GM18951 (cell line): ENCODE data around the gene CHMP4B.

Source experiments
- POLR2A ChIP-seq: IDR thresholded peaks from 4 replicates; pipeline ENCODE4 v1.6.1; 2011; ENCODE audit warnings: mild to moderate bottlenecking; ENCODE audit not compliant: insufficient read length, insufficient read depth; ENCODE audit errors: extremely low read depth
- in situ Hi-C: fragments of 300-500 bp; cut with MboI; formaldehyde crosslinking; loops from one replicate; pipeline ENCODE4 v1.12.0; 2022; ENCODE audit warnings: low sequenced_read_pairs, mixed read lengths, inconsistent platforms; ENCODE audit not compliant: unreplicated experiment

Gene CHMP4B

DNA sequence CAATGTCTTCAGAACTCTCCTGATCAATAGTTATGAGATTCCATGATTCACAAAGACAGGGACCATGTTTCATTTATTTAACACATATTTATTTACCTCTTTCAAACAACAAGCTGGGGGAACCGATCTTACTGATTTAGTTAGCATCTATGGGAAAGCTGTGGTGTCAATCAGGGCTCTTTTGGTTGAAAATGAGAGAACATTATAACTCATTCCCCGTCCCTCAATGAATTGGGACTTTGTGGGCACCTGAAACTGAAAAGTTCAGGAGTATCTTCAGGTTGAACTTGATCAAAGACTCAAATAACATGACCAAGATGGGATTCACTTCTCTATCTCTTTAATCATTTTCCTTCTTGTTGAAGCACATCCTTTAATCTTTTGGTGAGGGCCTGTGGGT is 67.4 kb downstream of the CHMP4B start:
- no peak for TF ChIP-seq POLR2A
- in situ Hi-C loops, result no loop called here

DNA sequence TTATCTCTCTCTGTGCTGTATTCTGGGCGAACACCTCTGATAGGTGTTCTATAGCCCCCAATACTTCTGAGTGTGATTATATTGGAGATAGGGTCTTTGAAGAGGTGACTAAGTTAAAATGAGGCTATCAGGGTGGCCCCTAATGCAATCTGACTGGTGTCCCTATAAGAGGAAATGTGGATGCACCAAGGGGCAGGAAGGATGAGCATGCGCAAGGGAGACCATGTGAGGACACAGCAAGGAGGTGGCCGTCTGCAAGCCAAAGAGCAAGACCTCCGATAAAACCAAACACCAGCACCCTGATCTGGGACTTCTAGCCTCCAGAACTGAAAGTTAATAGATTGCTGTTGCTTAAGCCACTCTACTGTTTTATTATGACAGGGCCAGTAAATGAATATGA is 69.2 kb downstream of the CHMP4B start:
- no peak for TF ChIP-seq POLR2A
- in situ Hi-C loops, result no loop called here

DNA sequence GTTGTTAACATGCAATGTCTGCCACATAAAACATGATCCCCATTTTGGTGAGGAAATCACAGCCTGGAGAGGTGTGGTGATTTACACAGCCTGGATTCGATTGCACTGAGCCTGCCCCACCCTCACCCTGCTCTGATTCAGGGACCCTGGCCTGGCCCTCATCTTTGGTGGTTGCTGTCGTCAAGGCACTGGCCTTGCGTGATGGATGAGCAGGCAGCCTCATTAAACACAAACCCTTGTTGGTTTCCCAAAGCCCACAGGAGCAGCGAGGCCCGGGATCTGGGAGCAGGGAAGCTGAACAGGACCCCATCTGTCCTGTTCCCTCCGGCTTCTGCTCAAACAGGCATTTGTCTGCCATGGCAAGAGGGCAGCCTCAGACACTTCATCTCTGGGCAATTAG is 70.8 kb downstream of the CHMP4B start:
- in situ Hi-C loops, result no loop called here
- TF ChIP-seq POLR2A, result no peak

DNA sequence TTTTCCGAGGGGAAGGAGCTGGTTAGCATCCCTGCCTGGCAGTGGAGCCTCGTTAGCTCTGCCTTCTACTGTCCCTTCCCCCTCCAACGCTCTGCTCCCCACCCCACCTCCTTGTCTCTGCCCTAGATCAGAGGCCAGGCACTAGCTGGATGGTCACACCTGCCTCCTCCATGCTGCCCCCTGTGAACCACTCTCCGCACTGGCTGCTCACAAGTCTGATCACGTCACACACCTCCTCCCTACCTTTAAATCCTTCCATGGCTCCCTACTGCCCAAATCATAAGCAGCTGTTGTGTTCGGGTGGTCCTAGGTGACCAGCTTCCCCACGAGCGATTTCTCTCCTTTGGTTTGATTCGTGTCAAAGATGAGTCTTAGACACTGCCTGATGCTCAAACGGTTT is 71.3 kb downstream of the CHMP4B start:
- in situ Hi-C loops, result no loop called here
- TF ChIP-seq POLR2A, result no peak

DNA sequence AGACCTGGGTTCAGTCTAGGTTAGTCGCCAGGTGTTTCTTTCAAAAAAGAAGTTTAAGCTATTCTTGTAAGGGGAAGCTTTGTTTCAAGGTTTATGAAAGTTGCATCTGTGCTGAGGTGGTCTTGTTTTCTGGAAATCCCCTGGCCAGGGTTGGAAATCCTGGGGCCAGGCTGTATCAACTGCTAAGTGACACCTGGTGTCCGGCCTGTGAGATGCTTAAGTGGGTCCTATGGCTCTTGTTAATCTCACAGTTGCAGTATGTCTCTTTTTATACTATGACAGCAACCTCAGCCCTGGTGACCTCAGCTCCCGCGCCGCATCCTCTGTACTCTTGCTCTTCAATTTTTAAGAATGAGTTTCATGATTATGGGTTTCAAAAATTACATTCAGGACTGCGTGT is 72.0 kb downstream of the CHMP4B start:
- in situ Hi-C loops, result no loop called here
- TF ChIP-seq POLR2A, result no peak

DNA sequence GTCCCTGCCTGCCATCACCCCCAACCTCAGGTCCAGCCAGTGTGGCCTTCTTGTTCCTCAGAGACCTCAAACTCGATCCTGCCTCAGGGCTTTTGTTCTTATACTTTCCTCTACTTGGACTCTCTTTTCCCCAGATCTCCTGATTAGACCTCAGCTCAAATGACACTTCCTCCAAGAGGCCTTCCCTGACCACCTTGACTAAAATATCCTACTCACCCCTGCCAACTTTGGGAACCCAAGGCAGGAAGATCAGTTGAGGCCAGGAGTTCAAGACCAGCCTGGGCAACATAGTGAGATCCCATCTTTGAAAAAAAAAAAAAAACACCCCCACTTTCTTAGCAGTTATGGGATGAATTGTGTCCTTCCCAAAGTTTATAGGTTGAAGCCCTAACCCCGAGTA is 73.5 kb downstream of the CHMP4B start:
- in situ Hi-C loops, result no loop called here
- no peak for TF ChIP-seq POLR2A

DNA sequence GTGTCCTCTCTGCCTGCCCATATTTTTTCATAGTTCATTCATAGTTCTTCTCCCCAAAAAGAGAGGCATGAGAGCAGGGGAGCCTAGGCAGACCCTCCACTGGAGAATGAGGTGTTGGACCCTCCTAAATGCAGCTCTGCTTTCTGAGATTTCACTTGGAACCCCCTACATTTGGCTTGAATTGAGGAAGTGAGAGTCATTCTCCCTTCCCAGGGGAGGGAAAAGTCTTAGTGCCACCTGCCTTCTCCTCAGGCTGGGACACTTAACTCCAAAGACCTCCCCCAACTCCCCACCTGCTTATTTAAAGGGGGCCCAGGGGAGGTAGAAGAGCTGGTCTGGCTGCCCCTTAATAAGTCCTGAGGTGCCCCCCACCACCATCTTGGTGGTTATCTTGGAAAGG is 78.2 kb downstream of the CHMP4B start:
- no peak for TF ChIP-seq POLR2A
- in situ Hi-C loops, result no loop called here

DNA sequence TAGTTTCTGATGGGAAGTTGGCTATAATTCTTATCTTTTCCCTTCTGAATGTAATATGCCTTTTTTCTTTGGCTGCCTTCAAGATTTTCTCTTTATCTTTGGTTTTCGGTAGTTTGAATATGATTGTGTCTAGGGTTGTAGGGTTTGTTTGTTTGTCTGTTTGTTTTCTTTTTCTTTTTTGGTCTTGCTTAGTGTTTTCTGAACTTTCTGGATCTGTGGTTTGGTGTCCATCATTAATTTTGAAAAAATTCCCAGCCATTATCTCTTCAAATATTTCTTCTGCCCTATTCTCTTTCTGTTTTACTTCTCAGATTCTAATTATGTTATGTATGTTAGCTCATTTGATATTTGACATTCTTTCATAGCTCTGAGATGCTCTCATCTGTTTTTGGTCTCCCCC is 79.4 kb downstream of the CHMP4B start:
- in situ Hi-C loops, result no loop called here
- no peak for TF ChIP-seq POLR2A

DNA sequence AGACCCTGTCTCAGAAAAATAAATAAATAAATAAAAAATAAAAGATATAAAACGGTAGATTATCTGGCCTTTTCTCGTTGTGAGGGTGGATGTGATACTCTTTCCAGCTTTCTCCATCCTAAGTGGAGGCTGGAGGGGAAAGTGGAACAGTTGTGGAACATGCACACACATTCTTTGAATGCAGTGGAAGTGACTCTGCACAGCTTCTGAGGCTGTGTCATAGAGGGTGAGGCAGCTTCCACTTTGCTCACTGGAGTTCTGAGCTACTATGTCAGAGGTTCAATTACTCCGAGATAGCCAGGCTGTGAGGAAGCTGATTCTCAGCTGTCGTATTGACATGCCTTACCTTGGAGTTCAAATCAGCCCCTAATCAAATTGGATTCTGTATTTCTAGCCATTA is 82.2 kb downstream of the CHMP4B start:
- in situ Hi-C loops, result no loop called here
- TF ChIP-seq POLR2A, result no peak

DNA sequence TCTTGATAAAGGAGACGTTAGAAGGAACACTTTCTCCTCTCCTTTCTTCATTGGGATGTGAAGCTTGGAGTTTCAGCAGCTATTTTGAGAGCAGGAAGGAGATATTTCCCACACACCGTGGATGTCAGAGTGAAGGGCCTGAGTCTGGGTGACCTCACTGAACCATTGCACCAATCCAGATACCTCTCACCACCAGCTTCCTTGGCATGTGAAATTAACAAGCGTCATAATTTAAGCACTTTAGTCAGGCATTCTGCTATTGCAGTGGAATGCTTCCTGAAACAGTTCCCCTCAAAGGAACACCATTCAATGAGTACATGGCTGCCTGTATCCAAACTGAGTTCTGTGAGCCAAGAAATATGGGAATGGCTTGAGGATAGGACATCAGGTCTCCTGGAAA is 83.7 kb downstream of the CHMP4B start:
- in situ Hi-C loops, result no loop called here
- TF ChIP-seq POLR2A, result no peak

DNA sequence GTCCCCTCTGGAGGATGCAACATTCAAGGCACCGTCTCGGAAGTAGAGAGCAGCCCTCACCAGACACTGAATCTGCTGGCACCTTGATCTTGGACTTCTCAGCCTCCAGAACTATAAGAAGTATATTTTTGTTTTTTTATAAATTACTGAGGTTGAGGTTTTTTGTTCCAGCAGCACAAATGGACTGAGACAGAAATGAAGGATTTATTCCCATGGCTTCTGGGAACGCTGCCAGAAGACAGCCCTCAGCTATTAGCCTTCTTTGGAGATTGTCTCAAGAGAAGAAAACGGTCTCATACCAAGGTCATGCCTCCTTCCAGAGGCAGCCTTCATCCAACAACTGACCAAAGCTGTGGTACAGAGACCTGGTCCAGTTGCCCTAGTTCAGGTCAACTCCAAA is 85.4 kb downstream of the CHMP4B start:
- no peak for TF ChIP-seq POLR2A
- in situ Hi-C loops, result no loop called here

DNA sequence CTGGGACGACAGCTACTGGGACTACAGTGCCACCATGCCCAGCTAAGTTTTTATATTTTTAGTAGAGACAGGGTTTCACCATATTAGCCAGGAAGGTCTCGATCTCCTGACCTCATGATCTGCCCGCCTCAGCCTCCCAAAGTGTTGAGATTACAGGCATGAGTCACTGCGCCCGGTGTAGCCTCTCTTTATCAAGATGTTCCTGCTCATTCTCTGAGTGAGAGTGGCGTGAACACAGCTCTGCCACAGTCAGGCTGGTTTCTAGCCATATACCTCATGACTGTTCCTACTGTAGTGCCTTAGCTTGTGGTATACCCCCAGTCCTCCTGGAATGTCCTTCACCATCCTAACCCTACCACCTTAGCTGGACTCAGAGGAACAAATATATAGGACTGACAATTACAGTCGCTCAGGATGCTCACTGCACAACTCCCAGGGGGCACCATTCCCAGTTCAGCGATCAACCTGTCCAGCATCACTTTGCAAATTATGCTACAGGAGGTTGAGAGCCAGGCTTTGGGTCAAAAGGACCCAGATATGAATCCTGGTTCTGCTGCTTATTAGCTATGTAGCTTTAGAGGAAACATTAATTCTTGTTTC is 86.3 kb downstream of the CHMP4B start:
- in situ Hi-C loops, result no loop called here
- TF ChIP-seq POLR2A, result no peak

DNA sequence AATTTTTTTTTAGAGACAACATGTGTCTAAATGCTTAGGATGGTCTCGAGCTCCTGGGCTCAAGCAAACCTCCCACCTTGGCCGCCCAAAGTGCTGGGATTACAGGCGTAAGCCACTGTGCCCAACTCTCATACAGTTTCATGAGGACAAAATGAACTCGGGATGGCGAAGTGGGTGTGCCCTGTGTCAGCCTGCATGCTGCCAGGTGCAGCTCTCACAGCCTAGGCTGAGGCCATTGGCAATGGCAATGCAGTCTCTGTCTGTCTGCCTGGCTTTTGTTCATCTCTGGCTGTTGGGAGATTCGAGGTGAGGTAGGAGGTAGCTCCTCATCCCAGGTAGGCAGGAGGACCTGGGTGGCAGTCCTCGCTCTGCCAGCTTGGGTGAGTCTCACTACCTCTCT is 88.0 kb downstream of the CHMP4B start:
- TF ChIP-seq POLR2A, result no peak

DNA sequence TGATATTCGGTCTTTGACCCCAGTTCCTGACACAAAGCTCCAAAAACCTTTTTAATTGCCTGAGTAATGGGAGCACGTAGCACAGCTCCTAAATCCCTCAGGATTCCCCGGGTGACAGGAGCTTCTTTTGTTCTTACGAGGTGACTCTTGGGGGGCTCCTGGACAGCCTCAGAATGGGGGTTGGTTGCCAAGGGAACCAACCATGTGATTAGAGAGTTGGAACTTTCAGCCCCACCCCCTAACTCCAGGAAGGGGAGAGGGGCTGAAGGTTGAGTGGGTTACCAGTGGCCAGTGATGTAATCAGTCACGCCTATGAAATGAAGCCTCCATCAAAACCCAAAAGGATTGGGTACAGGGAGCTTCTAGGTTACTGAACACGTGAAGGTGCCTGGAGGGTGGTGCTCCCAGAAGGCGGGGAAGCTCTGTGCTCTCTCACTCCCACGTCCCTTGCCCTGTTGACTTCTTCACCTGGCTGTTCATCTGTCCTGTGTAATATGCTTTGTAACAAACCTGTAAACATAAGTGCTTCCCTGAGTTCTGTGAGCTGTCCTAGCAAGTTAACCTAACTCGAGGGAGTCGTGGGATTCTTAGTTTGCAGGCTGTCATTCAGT is 89.5 kb downstream of the CHMP4B start:
- TF ChIP-seq POLR2A, result no peak
- in situ Hi-C loops, result no loop called here

More for the DNA sequence above, 88.0 kb downstream of the CHMP4B start:
- in situ Hi-C loops, result no loop called here

DNA sequence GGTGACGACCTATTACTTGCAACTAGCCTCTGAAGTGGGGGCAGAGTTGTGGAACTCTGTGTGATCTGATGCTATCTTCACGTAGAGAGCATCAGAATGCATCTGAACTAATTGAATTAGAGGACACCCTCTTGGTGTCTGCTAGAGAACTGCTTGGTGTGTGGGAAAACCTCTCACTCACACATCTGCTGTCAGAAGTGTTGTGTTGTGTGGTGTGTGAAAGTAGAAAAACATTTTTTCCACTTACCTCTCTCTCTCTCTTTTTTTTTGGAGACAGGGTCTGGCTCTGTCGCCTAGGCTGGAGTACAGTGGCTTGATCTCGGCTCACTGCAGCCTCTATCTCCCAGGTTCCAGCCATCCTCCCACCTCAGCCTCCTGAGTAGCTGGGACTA is 90.0 kb downstream of the CHMP4B start:
- in situ Hi-C loops, result no loop called here
- TF ChIP-seq POLR2A, result no peak
